8988T (cell line): Measurements from ENCODE around the gene PAXX.
A peak's percentile ranks its signal among the peaks of the same experiment; 100 is the strongest.

Experiments
- DNase-seq: peaks from one replicate; pipeline ENCODE4 v3.0.0; 2011

PAXX gene

DNA sequence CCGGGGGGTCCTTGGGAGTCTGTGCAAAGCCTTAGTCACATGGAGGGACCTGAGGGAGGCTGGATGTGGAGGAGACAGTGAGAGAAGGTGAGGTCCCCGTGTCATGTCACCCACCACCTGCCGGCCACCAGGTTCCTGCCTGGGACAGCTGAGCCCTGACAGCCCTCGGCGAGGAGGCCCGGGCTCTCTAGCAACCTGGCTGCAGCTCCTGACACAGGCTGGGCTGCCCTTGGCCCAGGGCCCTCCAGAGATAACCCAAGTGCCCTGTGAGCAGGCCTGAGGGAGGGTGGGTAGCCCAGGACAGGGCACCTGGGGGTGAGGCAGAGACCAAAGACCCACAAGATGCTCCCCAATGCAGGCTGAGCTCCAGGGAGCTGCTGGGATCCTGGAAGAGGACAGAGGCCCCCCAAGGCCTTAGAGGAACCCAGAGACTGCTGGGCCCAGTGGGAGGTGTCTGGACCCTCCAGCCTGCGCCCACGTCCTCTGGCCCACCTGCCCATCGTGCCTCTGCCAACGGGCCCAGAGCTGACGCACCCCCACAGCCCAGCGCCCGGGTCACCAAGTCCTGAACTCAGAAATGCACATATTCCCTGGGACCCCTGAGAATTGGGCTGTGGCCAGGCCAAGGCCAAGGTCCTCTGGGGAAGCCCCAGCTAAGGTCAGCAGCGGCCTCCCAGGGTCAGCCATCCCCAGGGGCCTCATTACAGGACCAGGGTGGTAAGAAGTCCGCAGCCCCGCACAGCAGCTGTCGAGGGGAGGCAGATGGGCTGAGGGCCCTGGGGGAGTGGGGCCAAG lies 23.7 kb upstream of the PAXX start:
- no peak for DNase-seq

DNA sequence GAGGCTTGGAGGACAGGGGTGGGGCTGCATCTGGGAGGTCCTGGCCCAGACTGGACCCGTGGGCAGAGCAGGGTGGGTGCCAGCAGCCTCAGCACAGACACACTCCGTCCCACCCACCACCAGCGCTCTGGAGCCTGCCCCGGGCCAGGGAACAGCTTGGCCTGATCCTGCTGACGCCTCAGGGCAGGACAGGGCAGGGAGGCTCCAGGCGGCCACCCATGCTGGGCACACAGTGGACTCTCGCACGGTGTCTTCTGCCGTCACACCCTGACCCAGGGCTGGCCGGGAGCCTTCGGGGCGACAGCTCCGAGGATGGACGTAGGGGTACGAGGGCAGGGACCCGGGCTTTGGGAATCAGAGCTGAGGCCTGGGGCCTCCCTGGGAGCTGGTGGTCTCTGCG lies 23.1 kb upstream of the PAXX start:
- DNase-seq: no peak

DNA sequence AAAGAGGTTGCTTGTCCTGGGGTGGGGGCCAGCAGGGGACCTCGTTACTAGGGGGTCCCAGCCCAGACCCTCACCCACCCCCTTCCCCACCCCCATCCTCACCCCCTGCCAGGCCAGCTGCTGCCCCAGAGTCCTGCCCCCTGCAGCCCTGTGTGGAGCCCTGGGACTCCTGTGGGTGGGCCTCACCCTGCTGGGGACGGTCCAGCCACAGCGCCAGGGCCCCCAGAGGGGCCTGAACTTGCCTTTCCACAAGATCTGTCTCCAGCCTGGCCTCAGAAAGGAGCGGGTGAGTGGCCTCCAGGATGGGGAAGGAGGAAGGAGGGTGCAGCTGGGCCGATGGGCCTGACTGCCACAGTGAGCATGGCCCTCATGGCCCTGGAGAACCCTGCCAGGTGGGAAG lies 22.4 kb upstream of the PAXX start:
- DNase-seq: no peak

- DNase-seq: no peak
These were observed 21.9 kb upstream of the PAXX start for GRCh38 chr9:136970361-136970760.

DNA sequence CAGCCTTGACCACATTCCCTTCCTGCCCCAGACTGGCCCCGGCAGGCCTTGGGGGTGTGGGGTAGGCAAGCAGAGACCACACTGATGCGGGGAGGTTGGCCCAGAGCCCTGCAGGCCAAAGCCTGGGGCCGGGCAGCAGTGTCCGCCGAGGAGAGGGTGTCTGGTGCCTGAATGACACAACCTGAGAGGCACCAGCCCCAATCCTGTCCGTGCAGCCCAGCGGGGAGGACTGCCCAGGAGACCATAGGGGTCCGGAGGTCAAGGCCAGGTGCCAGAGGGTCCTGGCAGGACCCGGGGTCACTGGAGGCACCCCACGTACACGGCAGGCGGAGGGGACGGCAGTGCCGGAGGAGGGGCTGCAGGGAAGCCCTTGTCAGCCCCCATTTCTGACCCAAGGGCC lies 20.5 kb upstream of the PAXX start:
- no peak for DNase-seq

GRCh38 chr9:136972335-136972734 lies 19.9 kb upstream of the PAXX start:
- no peak for DNase-seq

GRCh38 chr9:136972743-136973142 lies 19.5 kb upstream of the PAXX start:
- DNase-seq: no peak

DNA sequence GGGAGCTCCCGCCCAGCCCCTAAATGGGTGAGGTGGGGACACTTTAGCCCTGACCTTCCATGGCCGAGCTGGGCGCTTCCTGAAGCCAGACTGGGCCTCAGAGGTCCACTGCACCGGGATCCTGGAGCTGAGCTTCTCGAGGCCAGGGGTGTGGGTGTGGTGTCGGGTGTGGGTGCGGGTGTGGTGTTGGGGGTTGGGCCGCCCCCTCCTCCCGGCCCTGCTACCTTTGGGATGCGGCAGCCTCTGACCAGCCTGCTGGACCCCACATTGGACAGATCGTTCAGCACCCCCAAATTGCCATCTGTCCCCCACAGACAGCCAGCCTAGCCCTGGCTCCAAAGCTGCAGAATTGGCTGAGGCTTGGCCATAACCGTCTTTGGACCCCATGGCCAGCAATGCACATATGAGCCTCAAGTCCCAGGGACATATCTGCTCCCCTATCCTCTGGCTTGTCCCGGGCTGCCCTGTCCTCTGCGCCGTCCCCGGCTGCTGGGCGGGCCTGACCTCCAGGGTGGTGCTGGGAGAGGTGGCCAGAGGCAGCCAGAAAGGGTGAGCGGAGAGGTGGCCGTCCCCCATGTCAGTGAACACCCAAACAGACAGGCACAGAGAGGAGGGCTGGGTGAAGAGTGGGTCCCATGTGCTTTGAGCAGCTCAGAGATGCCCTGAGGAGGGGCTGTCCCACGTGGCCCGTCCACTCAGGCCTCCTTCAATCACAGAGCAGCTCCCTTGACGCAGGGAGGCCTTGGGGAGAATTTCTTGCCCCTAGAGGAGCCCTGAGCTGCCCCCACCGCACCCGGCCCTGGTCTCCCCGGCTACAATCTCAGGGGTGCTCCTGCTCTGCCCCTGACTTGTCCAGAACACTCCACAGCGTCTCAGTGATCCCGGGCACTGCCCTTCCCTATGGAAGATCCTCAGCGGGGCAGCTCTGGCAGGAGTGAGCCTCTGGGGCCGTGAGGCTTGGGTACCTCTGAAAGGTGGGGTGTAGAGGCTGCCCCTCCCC lies 18.3 kb upstream of the PAXX start:
- DNase-seq: no peak

DNA sequence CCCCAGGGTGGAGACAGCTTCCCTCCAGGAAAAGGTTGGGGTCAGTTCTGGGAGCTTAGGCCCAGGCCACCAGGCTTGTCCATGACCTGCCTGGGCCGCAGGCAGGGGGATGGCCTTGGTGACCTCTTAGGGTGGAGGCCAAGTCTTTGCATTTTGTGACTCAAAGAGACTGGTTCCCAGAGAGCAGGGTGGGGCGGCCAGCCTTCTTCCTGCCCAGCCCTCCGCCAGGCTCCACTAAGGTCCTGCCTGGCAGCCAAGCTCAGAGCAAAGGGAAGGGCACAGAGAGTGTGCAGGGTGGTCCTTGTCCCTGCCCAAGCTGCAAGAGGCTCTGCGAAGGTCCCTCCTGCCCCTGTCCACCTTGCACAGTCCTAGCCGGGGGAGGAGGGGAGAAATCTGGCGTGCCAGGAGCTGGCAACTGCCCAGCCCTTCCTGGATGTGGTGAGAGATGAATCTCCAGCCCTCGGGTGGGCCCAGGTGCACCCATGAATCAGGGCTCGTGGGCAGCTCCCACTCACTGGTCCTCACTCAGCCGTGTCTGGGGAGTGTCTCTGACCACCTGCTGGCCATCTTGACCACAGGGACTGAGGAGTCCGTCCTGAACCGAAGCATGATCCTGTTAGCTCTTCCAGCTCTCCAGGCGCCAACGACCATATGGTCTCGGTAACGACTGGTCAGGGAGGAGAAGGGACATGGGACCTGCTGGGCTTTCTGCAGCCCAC lies 17.2 kb upstream of the PAXX start:
- DNase-seq: no peak

- DNase-seq: peak; percentile 75
These were observed 16.6 kb upstream of the PAXX start for GRCh38 chr9:136975644-136976043.

- DNase-seq: no peak
These were observed 15.0 kb upstream of the PAXX start, which contains the start of gene PTGDS for GRCh38 chr9:136977223-136977622. TSS of gene PTGDS (plus strand) at chr9:136977504. CDS start at chr9:136977579, 75 bp downstream.

DNA sequence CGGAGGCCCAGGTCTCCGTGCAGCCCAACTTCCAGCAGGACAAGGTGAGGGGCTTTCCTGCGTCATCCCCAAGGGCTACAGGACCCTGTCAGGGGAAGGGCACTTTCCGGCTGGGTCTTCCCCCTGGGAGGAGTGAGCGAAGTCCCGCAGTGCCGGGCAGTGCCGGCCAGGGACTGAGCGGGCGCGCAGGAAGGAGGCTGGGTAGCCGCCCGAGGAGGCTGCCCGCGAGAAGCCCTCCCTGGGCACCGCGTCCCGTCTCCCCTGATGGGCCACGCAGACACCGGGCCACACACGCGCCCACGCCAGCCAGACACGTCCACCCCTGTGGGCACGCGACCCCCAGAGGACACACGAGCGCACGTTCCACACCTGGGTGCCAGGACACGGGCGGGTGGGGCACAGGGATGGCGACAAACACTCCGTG lies 14.6 kb upstream of the PAXX start:
- DNase-seq: no peak

GRCh38 chr9:136978073-136978864 lies 14.0 kb upstream of the PAXX start:
- peak; percentile 99 for DNase-seq

- DNase-seq: no peak
These were observed 13.2 kb upstream of the PAXX start for GRCh38 chr9:136978865-136979544.

GRCh38 chr9:136979769-136980587 lies 12.2 kb upstream of the PAXX start:
- no peak for DNase-seq

DNA sequence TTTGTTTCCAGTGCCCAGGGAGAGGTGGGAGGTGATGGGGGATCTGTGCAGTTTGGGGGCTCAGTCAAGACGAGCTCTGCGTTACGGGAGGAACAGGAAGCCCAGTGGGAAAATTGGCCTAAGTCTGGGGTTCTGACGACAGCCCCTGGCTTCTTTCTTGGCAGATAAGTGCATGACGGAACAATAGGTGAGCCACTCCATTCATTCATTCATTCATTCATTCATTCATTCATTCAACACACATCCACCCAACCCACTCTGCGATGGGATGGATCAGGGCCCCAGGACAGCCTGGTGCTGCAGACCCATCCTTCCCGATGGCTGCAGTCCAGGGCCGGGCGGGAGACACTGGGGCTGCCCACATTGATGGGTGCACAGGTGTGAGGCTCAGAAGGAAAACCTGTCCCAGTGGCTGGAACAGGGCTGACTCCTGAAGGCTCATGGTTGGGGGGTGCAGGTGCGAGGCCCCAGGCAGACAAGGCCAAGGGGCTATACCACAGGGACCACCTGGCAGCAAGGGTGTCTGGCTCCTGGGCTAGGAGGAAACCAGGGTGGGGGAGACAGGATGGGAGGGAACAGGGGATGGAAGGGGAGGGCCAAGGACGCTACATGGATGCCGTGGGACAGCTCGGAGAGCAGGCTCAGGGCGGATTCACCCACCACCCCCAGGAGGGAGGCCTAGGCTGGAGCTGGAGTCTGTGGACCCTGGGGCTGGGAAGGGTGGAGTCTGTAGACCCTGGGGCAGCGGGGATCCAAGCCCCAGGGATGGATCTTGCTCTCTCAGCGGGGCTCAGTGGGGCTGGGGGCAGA lies 11.3 kb upstream of the PAXX start:
- DNase-seq: no peak

DNA sequence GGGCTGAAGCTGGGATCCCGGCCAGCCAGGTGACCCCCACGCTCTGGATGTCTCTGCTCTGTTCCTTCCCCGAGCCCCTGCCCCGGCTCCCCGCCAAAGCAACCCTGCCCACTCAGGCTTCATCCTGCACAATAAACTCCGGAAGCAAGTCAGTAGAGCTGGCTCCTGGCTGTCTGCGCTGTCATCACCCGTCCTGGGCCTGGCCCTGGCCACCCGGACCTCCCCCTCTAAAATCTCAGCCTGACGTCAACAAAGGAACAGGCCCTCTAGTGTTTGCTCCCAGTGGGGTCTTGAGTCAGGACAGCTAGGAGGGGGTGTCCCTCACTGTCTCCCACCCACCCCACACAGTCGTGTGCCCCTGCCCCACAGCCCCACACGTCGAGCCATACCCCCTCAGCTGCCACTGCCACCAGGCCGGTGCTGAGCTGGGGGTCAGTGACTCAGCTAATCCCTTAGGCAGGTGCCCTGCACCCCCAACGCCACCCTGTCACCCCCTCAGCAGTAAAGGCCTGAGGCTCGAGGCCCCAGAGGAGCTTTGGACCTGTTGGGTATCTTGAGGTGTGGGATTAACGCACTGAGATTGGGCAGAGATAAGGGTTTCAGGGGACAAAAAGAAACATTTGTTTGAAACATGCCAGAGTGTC lies 10.5 kb upstream of the PAXX start:
- no peak for DNase-seq

DNA sequence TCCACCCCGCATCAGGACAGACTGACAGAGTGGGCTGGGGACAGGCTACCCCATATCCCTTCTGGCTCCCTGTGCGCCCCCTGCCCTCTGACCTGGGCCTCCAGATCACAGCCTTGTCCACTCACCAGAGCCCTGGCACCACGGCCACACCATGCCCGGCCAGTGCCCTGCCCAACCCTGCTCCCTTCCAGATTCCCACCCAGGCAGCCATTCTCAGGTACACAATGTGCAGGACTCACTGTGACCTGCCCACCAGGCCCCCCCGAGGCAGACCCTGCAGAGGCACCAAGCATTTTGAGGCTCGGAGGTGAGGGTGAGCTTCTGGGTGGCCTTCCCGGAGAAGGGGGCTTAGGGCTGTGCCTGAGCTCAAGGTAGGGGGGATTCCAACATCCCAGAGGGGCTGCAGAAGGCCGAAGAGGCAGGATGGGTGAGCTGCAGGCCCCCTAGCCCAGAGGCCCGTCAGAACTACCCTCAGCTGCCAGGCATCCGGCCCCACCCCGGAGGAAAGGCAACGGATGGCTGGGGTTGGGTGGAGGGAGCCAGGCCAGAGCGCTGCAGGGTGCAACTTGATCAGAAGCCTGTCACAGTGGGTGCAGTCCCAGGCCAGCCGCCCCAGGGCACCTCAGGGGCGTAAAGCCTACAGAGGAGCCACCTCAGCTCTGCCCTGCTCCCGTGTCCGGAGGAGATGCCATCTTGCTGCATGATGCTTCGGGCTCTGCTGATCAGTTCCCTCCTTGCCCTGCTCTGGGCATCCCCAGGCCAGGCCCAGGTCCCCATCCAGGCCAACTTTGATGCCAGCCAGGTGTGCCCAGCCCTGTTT lies 9.8 kb upstream of the PAXX start, which contains the start of gene LCNL1:
LCNL1 (plus strand) TSS at position 762 of the 820 bp plus-strand sequence. CDS start 594 bp downstream, outside the sequence.
- no peak for DNase-seq
